HG03139 (cell line): ENCODE results near the gene U2AF2.
A peak's percentile ranks its signal among the peaks of the same experiment; 100 is the strongest.

Experiments used
- ATAC-seq: cut with Tn5 transposase; IDR thresholded peaks from one replicate; pipeline ENCODE4 v1.9.1; 2021; ENCODE audit not compliant: unreplicated experiment

The U2AF2 gene

DNA sequence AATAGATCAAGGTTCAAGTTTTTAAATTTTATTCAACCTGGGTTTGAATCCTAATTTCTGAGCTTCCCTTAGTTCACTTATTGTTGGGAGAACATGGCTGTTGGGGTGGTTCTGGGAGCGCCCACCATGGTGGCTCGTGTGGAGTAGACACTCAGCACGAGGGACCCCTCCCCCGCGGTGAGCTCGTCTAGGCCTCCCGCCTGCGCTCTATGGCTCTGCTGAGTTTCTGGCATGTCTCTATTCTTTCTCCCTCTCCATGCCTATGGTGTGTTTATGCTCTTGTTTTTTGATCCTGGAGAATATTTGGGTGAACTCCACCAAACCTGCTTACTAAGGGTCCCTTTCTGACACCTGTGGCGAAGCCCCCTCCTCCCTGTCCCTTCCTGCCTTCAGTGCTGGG, 18.6 kb downstream of the U2AF2 start:
- ATAC-seq, result no peak

DNA sequence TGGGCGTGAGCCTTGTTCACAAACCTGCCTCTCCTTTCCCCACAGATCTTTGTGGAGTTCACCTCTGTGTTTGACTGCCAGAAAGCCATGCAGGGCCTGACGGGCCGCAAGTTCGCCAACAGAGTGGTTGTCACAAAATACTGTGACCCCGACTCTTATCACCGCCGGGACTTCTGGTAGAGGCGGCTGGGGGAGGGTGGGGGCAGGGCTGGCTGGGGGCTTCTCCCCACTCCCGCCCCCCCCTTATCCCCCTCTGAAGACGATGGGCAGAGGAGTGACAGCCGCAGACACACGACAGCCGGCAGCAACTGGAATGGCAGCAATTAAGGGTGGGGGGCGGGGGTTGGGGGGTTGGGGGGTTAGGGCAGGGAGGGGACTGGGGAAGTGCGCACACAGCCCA, 19.1 kb downstream of the U2AF2 start:
- no peak for ATAC-seq

DNA sequence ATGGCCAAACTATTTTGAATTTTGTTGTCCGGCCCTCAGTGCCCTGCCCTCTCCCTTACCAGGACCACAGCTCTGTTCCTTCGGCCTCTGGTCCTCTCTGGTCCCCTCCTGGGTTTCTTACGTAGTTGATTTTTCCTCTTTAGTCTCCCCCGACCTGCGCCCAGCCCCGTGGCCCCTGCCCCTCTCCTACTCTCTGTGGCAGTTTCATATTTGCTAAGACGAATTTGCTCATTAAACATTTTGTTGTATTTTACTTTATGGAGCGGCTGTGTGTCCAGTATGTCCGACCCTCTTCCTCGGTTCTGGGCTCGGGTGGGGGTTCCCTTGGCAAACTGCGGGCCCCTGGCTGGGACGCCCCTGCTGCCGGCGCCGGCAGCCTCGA, 19.6 kb downstream of the U2AF2 start:
- ATAC-seq, result no peak

DNA sequence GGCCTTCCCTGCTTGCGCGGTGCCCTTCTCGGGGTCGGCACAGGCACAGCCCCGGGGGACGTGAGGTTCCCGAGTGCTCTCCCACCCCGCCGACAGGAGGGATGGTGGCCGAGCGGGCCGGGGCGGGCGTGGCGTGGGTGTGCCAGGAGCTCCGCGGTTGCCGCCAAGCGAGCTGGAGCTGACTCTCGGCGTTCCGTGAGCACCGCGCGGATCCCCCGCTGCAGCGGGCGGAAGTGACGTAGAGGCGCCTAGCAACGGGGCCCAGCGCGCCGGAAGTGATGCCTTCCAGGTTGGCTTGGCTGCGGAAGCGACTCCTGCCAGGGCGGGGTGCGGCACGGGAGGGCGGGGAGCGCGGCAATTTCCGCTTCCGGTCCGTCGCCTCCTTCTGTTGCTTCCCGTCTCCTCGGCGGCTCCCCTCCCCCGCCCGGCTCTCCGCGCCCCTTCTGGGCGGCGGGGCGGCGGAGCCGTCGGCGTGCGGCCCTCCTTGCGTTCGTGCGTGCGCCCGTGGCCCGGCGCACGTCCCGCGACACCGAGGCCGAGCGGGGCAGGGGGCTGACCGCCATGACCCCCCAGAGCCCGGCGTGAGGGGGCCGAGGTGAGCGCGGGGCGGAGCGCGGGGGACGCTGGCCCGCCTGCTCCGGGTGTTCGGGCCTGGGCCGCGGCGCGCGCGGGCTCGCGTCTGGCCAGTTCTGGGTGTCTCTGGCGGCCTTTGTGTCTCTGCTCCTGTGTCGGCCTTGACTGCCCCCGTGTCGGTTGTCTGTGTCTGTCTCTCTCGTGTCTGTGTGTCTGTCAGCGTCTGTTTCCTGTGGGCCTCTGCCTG, 20.2 kb downstream of the U2AF2 start, which contains the start of gene EPN1:
TSS of gene EPN1 (plus strand) at position 386 of the 820 bp plus-strand sequence. CDS start 3,402 bp downstream, outside the sequence.
- peak; percentile 64 for ATAC-seq

DNA sequence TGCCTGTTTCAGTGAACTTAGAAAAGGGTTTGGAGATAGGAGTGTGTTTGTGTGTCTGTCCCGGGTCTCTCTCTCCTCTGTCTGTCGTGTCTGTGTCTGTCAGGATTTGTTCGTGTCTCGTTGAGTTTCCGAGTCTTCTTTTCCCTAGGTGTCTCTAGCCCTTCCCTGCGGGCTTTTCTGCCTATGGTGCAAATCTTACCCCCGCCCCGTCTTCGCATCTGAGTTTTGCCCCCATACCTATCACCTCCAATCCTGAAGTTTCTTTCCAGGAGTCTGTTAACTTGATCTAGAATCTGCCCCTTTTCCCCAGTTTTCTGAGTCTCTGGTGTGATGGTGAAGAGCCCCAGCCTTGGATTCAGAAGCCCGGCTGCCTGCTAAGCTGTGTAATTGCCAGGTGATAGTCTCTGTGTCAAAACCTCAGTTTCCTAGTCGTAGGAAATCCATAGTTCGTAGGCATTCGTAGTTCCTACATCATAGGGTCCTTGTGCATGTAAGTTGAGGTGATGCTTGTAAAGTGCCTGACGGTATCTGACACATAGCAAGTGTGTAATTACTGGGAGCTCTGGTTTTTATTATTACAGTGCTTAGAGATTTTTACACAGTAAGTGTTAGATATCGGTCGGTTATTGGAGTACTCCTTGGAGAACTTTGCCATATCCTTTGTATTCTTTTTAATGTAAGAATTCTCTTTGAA, 21.0 kb downstream of the U2AF2 start:
- ATAC-seq, result no peak

GRCh38 chr19:55676383-55676782, 21.5 kb downstream of the U2AF2 start:
- no peak for ATAC-seq

GRCh38 chr19:55676889-55677505, 22.2 kb downstream of the U2AF2 start:
- ATAC-seq, result no peak

GRCh38 chr19:55677572-55678028, 22.8 kb downstream of the U2AF2 start:
- ATAC-seq, result no peak

- ATAC-seq, result peak; percentile 63
Observed at GRCh38 chr19:55678121-55678671, 23.4 kb downstream of the U2AF2 start.

DNA sequence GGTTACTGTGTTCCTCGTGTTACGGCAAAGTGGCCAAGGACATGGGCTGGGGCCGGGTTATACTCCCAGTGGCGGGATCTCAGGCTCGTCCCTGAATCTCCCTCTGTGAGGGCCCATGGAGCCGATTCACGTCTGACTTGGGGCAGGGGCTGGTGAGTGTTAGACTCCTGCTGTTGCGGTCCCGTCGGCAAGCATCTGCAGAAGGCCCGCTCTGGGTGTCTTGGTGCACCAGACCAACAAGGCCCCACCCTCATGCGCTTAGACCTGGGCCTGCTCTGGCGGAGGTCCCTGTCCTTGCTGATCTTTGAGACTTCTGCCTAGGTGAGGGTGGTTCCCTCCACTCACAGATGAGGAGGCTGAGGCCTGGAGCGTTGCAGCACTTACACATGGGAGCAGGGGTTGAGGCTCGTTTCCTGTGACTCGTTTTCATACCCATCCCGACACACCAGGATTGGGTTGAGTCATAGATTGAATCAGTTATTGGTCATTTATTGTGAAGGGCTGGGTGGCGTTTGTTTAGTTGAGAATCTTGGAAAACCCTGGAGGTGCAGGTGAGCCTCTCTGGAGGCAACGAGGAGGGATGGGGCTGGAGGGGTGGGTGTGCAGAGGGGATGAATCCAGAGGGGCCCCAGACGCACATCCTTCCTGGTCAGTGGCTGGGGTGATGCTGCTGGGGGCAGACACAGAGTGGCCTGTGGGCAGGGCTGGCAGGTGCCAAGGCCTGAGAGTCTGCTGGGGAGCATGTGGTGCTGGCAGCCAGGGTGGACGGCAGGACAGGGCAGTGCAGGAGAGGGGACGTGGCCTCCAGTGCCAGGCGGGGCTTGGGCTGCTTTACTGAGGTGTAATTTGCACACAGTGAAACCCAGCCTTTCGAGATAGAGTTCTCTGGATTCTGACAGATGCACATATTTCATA, 24.8 kb downstream of the U2AF2 start:
- no peak for ATAC-seq

- no peak for ATAC-seq
Observed at GRCh38 chr19:55680339-55681130, 25.7 kb downstream of the U2AF2 start.

DNA sequence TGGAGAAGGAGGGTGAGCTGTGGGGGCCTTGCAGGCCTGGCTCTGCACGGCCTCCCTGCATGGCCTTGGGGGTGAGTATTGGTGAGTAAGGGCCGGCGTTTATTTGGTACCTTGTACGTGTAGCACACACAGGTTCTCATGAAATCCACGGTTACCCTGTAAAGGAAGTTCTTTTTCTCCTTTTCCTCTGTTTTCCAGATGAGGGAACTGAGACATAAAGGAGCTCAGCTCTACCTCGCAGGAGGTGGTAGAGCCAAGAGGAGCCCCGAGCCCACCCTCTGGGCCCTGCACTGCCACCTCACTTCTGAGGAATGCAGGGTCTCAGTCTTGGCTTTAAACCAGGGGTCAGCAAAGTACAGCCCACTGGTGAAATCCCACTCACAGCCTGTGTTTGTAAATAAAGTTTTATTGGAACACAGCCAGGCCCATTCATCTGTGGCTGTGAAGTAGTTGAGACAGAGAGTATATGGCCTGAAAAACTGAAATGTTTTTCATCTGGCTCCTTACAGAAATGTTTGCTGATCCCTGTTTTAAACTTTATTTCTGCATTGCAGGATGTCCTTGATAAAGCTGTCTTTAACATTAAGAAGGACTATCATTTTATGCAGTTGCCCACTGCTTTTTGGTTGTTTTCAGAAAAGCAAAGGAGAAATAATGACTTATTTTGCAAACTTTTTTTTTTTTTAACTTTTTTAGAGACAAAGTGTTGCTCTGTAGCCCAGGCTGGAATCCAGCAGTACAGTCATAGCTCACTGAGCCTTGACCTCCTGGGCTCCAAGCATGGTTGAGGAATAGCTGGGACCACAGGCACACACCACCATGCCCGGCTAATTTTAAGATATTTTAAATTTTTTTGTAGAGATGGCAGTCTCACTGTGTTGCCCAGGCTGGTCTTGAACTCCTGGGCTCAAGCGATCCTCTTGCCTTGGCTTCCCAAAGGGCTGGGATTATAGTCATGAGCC, 26.6 kb downstream of the U2AF2 start:
- no peak for ATAC-seq

DNA sequence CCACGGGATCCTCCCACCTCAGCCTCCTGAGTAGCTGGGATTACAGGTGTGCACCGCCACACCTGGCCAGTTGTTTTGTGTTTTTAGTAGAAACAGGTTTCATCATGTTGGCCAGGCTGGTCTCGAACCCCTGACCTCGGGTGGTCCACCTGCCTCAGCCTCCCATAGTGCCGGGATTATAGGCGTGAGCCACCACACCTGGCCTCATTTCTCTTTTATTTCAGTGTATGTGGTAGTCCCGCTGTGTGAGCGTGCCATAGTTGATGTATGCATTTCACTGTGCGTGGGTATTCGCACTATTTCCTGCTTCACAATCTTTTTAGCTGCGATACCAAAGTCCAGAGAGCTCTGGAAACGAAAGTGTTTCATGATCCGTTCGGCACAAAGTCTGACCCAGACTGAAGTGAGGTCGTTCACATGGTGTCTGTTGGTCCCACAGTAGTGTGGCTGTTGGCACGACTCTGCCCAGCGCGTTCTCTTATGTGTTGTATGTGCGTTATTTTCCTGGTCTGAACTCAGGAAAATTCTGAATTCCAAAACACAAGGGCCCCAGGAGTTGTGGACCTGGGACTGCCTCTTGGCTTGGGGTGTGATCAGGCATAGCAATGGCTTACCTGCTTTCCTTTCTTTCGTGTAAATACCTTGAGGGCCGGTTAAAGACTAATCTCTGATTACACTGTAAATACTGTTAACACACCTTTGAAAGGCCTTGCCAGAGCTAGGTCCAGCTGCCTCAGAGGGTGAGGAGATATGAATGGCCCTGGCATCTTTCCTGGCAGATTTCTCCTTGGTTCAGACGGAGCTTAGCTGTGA, 28.8 kb downstream of the U2AF2 start:
- no peak for ATAC-seq

DNA sequence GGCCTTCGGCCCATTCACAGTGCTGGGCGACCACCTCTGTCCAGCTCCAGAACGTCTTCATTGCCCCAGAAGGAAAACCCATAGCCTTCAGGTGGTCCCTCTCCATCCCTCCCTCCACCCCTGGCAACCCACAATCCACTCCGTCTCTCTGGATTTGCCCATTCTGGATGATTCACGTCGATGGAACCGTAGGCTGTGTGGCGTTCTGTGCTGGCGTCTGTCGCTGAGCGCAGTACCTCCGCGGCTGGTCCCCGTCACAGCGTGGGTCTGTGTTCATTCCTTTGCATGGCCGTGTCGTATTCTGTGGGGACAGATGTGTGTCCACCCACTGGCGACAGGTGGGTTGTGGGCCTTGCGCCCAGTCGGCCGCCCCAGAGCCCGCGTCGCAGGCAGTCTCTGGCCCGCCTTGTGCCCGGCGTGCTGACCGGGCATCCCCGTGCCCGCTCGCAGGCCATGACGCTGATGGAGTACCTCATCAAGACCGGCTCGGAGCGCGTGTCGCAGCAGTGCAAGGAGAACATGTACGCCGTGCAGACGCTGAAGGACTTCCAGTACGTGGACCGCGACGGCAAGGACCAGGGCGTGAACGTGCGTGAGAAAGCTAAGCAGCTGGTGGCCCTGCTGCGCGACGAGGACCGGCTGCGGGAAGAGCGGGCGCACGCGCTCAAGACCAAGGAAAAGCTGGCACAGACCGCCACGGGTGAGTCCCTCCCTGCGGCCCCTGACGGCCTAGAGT, 30.3 kb downstream of the U2AF2 start:
- no peak for ATAC-seq

- ATAC-seq, result no peak
Observed at GRCh38 chr19:55685776-55686175, 30.9 kb downstream of the U2AF2 start.

DNA sequence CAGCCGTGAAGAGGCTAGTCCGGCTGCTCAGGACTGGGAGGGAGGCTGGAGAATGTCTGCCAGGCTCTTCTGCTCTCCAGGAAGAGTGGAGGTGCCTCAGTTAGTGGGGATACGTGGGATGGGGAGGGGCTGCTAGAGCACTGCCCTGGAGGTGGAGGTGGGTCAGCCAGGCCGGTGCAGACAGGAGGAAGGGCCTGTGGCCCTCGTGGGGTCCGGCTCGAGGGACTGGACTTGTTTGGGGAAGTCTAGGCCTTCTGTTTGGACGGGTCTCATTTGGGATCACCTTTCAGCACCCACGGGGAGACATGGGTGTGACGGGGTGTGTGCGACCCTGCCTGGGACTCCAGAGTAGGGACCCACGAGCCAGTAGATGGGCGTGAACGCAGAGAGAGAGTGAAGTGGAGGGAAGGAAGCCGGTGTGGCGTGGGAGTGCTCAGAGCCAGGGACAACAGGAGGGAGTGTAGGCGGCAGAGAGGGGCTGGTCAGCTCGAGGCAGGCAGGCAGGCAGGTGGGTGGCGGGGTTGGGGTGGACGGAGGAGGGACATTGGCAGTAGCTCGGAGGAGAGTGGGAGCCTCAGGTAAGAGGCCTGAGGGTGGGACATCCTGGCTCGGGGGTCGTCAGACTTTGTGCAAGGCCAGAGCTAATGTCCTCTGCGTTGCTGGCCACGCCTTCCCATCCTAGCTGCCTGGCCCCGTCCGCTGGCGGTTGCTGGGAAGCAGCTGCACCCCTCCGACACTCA, 31.6 kb downstream of the U2AF2 start:
- ATAC-seq, result no peak
